UCSD-AML1 (cell line): ENCODE results near the gene BUD31.
"Not testable (repeated sequence)": the region's sequence is repeated elsewhere in the genome, so short reads cannot be mapped to it uniquely, and the experiment has no call there.

Experiments
- DNase-seq: peaks from one replicate; lab custom pipeline; 2025; ENCODE audit not compliant: unreplicated experiment; lab: John Stamatoyannopoulos, UW

Gene BUD31

DNA sequence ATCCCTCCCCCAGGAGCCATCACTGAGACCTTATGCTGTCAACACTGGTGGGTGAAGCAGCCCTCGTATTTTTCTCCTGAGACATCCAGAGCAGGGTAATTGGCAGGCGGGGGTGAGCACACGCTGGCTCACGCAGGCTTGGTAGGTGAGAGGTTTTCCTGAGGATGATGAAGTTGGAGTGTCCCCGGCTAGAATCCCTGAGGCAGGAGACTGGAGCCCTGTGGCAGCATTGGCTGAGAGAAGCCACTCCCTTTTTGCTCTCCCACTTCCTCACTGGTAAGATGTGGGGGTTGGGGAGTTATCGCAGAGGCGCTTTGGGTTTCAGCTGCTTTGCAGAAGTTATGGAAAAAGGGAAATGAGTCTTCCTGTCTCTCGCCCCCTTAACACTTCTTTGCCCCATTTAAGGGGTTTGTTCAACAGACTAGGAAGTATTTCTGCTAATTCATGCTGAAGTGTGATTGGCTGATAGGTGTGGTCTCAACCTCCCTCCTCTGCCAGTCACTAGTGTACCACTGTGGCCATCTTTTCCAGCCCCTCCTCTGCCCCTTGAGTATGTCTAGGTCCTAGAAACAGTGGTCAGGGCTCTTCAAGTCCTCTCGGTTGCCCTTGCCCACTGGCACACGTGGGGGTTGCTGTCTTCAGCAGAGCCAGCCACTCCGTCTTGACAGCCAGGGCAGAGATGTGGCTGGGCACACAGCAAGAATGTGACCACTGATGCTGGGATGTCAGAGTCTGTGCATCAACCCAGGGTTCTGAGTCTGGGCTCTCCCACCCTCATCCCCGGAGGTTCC lies 28.5 kb upstream of the BUD31 start:
- DNase-seq = peak; percentile 67

- no peak for DNase-seq
These were observed 27.7 kb upstream of the BUD31 start for GRCh38 chr7:99380823-99381663.

DNA sequence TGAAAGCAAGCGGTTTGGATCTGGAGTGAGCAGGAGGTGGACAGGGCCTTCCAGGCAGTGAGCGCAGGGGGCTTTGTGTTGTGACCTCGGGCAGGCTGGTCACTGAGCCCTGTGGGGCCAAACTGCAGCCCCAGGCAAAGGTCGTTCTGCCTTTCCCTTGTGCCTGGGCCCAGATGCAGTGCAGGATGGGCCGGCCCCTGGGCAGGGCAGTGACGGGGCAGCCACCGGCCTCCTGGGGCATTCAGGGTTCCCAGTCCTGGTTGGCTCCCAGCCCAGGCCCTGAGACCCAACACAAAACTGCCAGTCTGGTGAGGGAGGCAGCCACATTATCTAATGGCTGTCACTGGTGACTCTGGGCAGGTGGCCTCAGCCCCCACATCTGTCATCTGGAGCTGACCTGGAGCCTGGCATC lies 27.1 kb upstream of the BUD31 start:
- no peak for DNase-seq

DNA sequence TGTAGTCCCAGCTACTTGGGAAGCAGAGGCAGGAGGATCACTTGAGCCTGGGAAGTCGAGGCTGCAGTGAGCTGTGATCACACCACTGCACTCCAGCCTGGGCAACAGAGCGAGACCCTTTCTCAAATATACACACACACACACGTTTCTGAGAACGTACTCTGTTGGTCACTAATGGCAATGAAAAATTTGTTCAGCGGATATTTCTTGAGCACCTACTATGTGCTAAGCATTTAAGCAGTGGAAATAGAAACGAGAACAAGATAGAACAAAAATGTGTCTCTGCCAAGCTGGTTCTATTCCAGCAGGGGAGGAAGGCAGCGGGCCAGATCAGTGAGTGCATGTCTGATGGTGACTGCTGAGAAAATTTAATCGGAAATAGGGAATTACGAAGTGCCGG lies 25.6 kb upstream of the BUD31 start:
- DNase-seq = no peak

DNA sequence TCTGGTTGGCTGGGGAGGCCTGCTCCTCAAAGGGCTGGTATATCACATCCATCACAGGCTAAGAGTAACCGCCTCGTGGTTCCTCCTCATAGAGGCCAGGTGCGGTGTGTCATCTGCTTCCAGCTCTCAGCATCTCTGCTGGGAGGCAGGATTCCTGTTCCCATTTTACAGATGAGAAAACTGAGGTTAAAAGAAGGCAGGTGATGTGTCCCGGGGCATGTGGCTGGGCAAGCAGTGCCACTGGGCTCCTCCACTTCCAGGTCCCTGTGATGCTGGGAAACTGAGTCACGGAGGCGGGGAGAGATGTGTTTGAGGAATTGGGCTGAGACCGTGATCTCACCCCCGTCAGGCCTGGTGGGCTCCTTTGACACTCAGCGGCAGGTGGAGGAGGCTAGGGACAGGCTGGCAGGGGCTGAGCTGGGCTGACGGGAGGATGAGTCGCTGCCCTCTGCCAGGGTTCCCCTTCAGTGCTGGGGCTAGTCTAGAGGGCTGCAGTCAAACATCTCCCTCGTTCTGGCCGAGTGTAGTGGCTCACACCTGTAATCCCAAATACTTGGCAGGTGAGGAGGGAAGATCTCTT lies 24.9 kb upstream of the BUD31 start:
- DNase-seq = no peak

GRCh38 chr7:99384523-99384922 lies 24.2 kb upstream of the BUD31 start:
- DNase-seq = no peak

DNA sequence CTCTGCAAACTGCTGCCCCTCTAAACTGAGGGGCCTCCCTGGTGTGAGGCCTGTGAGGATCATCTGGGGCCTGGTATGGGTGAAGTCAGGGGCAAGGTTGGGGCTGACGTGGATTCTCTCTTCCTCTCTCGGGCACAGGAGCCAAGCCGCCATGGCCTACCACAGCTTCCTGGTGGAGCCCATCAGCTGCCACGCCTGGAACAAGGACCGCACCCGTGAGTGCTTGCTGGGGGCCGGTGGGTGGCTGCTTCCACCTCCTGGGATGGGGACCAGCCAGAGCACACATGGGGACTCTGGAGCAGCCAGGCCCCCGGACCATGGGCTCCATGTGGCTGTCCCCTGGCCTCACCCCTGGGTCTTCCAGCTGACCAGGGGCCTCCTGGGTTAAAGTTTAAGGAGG lies 23.2 kb upstream of the BUD31 start:
- DNase-seq = no peak

- no peak for DNase-seq
These were observed 22.1 kb upstream of the BUD31 start for GRCh38 chr7:99386584-99387238.

DNA sequence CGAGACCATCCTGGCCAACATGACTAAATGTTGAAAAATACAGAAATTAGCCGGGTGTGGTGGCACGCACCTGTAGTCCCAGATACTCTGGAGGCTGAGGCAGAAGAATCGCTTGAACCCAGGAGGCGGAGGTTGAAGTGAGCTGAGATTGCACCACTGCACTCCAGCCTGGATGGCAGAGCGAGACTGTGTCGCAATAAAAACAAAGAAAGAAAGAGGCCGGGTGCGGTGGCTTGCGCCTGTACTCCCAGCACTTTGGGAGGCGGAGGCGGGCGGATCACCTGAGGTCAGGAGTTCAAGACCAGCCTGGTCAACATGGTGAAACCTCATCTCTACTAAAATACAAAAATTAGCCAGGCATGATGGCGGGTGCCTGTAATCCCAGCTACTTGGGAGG lies 21.5 kb upstream of the BUD31 start:
- DNase-seq = not testable (repeated sequence)

- no peak for DNase-seq
These were observed 20.9 kb upstream of the BUD31 start for GRCh38 chr7:99387912-99388311.

GRCh38 chr7:99389772-99390171 lies 19.0 kb upstream of the BUD31 start:
- no peak for DNase-seq

DNA sequence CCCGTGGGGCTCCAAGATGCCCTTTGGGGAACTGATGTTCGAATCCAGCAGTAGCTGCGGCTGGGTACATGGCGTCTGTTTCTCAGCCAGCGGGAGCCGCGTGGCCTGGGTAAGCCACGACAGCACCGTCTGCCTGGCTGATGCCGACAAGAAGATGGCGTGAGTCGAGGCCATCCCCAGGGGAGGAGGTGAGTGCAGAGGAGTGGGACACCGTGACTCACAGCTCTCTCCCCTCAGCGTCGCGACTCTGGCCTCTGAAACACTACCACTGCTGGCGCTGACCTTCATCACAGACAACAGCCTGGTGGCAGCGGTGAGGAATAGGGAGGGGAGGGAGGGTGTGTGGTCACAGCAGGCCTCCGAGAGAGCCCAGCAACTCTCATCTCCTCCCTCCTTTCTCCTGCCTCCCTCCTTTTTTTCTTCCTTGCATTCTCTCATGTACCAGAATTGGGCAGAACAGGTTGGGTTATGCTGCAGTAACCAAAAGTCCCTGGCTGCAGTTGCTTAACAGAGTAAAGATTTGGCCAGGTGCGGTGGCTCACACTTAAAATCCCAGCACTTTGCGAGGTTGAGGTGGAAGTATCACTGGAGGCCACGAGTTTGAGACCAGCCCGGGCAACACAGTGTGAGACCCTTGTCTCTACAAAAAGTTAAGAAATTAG lies 17.7 kb upstream of the BUD31 start:
- no peak for DNase-seq

DNA sequence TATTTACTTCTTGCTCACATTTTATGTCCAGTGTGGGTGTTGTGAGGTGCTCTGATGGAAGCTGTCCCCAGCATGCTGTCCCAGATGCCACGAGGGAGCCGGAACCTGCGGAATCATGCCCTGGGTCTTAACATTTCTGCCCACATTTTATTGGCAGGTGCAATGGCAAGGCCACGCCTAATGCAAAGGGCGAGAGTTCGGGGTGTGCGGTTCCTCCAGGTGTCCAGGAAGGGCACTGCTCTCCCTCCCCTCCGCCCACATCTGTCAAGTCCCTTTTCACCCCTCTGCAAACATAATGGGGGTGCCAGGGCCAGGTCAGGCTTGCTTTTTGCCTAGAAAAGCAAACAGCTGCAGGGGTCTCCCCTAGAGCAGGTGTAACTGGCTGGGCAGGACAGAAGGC lies 16.7 kb upstream of the BUD31 start:
- no peak for DNase-seq

GRCh38 chr7:99392659-99393354 lies 16.0 kb upstream of the BUD31 start:
- no peak for DNase-seq

DNA sequence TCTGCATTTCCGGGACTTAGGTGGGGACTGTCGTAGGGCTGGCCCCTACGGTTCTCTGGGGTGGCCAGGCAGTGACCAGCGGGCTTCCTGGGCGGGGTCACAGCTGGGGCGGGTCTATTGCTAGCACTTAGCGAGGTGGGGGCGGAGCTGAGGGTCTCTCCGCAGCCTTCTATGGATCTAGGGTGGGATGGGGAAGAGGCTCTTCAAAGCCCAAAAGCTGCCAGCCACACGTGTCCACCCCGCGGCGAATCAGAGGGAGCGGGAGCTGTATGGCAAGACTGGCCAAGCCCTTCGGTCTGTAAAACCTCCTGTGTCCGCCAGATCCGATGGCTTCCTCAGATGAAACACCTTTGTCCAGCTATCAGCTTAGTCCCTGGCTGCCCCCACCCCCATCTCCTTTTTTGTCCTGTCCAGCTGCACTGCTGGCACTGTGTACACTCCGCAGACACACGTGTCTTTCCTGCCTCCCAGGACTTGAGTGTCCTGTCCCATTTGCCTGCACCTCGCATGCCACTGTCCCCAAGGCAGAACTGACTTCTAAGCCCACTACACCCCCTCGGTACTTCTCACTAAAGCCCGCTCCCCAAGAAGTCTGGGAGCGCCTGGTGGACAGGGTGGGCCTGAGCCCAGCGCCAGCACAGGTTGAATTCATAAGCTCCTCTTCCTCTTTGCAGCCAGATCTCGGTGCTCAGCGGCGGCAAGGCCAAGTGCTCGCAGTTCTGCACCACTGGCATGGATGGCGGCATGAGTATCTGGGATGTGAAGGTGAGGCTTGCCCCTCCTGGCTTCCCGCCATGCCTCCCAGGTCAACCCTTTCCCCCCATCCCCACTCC lies 15.2 kb upstream of the BUD31 start:
- no peak for DNase-seq

GRCh38 chr7:99394188-99394502 lies 14.6 kb upstream of the BUD31 start:
- DNase-seq = no peak

GRCh38 chr7:99395616-99396327 lies 13.0 kb upstream of the BUD31 start:
- no peak for DNase-seq

DNA sequence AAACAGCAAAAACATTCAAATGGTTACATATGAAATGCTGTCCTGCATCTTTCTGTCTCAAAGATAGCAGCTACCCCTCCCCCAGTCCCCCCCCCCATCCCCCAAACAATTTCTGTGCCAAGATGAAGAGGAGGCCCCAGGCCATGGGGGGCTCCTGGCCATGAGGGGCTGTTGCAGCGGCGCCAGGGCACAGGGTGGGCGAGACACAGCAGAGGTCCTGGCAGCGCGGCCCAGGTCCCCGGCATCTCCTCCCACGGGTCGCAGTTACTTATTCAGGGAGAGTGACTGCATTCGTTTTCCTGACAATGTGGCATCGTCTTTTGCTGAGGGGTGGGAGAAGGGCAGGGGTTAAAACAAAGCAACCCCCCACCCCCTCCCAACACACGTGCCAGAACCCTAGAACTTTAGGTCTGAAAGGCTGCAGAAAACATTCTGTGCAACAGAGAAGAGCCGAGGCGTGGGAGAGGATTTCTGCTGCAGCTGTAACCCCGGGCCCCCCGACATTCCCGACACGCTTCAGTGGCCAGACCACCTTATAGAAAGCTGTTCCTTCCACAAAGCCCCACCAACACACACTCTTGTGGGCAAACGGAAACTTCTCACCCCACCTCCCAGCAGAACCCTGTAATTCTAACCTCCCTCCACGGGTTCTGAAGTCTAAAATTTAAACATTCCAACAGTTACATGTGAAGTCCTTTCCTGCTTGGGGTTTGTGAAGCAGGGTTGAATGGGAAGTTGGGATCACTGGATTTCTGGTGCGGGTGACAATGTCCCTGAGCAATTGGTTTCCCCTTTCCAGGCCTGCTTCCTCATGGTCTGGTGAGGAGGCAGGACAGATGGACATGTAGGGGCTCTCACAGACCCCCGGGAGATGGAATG lies 12.1 kb upstream of the BUD31 start:
- DNase-seq = no peak
